Endothelial cell of hepatic sinusoid (primary cell): ENCODE data around the gene DIP2B.
"Not testable (repeated sequence)": the region's sequence is repeated elsewhere in the genome, so short reads cannot be mapped to it uniquely, and the experiment has no call there.

Source experiments
- in situ Hi-C: cut with HindIII; loops from 2 replicates; pipeline ENCODE4 v1.10.0; 2017; ENCODE audit warnings: low sequenced_read_pairs

The DIP2B gene

GRCh38 chr12:50520416-50521207, 15.8 kb downstream of the DIP2B start:
- in situ Hi-C loops = no loop called here

DNA sequence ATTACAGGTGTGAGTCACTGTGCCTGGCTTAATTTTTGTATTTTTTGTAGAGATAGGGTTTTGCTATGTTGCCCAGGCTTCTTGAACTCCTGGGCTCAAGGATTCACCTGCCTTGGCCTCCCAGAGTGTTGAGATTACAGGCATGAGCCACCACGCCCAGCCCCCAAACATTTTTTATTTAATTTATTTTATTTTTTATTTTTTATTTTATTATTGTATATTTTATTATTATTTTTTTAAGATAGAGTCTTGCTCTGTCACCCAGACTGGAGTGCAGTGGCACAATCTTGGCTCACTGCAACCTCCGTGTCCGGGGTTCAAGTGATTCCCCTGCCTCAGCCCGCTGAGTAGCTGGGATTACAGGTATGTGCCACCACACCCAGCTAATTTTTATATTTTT, 17.0 kb downstream of the DIP2B start:
- in situ Hi-C loops = not testable (repeated sequence)

- in situ Hi-C loops = no loop called here
Observed at GRCh38 chr12:50523772-50524171, 19.0 kb downstream of the DIP2B start.

- in situ Hi-C loops = no loop called here
Observed at GRCh38 chr12:50524621-50525020, 19.8 kb downstream of the DIP2B start.

DNA sequence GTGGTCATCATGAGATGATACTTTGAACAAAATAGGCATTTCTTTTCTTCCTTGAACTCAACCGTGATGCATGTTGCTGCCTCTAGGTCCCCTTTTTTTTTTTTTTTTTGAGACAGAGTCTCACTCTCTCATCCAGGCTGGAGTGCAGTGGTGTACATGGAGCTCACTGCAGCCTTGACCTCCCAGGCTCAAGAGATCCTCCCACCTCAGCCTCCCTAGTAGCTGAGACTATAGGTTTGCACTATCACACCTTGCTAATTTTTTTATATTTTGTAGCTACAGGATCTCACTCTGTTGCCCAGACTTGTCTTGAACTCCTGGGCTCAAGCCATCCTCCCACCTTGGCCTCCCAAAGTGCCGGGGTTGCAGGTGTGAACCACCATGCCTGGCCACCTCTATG, 20.6 kb downstream of the DIP2B start:
- in situ Hi-C loops = no loop called here

DNA sequence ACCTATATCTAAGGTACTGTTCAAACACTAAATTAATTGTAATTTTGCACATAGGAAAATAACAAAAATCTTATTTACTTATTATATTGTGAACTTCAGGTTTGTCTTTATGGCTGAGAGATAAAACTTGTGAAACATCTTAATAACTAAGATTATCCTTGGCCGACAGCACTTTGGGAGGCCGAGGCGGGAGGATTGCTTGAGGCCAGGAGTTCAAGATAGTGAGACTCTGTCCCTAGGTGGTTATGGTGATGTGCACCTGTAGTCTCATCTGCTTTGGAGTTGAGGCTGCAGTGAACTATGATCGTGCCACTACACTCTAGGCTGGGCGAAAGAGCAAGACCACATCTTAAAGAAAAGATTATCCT, 22.6 kb downstream of the DIP2B start:
- in situ Hi-C loops = no loop called here

DNA sequence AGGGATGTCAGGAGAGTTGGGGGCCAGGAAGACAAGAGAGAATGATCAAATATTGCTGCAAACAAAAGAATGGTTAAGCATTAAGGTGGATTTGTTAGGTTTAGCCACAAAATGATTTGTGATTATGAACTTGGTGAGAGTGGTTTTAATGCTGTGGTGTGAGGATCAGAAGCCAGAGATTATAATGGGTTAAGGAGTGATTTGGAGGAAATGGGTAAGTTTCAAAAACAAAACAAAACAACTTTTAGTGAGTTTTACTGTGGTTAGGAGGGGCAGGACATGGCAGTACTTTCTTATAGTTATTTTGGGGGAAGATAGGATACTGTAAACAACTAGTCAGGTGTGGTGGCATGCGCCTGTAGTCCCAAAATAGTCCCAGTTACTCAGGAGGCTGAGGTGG, 24.0 kb downstream of the DIP2B start:
- in situ Hi-C loops = no loop called here

DNA sequence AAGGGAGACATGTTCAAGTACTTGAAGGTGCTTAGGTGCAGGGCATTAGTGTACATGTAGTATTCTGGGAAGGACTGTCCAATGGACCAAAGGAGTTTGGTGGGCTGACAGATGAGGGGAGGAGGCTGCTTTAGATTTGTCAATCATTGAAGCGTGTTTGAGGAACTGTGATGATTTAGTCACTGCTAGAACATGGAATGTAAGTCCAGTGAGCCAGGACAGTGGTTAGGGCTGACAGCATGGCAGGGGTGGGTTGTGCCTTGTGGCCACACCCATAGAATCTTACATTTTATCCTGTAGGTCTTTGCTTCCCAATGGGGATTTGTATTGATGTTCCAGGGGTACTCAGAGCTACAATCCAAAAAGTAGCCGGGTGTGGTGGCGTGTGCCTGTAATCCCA, 24.6 kb downstream of the DIP2B start:
- in situ Hi-C loops = no loop called here

DNA sequence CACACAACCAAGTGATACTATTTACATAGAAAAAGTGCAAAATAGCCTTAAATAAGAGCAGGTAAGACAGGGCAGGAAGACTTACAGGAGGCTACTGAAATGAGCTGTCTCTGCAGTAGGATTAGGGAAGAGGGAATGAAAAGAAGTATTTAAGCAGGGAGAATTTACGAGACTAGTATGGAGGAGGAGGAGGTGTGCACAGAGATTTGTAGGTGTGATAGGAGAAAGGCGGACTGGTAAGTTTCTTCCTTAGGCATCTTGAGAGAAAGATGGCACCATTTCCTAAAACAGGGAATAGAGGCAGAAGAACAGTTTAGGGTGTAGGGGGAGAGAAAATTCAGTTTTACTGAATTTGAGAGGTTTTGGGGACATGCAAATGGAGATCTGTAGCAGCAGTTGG, 25.7 kb downstream of the DIP2B start:
- in situ Hi-C loops = no loop called here

GRCh38 chr12:50533203-50533584, 28.4 kb downstream of the DIP2B start:
- in situ Hi-C loops = no loop called here

DNA sequence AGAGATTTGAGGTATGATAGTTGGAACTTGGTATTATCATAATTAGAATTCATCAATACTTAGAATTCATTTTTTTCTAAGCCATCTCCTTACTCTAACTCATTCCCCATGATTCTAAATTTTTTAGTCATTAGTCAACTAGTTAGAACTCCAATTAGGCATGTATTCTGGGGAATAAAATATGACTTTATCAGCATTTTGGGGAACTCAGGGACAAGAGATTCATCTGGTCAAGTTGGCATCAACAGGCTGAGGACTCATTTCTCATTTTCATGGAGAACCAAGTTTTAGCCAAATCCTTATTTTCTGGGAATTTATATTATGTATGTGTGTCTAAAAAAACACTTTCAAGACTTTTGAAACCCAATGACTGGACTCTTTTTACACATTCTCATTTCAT, 29.2 kb downstream of the DIP2B start:
- in situ Hi-C loops = no loop called here

GRCh38 chr12:50536831-50537537, 32.2 kb downstream of the DIP2B start:
- in situ Hi-C loops = no loop called here

- in situ Hi-C loops = no loop called here
Observed at GRCh38 chr12:50537538-50537919, 32.7 kb downstream of the DIP2B start.

DNA sequence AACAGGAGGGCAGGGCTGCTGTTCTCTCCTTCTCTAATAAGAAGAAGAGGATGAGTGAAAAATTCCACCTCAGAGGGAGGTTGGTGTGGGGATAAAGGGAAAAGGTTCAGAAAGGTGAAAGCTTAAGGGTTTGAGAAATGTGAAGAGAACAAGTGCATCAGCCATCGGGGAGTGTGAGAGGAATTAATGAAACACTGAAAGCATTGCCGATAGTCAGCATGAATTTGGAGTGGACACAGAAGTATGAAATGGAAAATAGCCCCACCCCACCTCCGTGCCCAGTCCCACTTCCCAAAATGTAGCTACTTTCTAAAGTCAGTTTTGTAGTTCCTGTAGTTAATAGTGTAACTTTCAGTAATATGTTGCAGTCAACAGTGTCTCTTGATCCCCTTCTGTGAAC, 33.4 kb downstream of the DIP2B start:
- in situ Hi-C loops = no loop called here

GRCh38 chr12:50541139-50541538, 36.4 kb downstream of the DIP2B start:
- in situ Hi-C loops = no loop called here

DNA sequence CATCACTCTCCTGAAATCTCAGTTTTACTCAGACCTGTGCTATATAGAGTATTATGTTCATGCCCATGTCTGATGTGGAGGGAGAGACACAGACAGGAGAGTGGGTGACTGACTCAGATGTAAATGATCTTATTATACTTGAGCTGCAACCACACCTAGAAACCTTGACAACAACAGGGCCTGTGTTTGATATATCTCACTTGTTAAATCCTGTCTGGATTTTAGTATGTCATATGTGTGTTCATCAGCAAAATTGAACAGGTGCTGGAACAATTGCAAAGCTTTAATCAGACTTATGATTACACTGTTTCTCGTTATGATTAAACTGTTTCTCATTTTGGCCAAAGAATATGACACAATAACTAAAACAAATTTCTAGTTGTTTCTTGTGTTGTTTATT, 37.7 kb downstream of the DIP2B start:
- in situ Hi-C loops = no loop called here

GRCh38 chr12:50543188-50543587, 38.4 kb downstream of the DIP2B start:
- in situ Hi-C loops = not testable (repeated sequence)

DNA sequence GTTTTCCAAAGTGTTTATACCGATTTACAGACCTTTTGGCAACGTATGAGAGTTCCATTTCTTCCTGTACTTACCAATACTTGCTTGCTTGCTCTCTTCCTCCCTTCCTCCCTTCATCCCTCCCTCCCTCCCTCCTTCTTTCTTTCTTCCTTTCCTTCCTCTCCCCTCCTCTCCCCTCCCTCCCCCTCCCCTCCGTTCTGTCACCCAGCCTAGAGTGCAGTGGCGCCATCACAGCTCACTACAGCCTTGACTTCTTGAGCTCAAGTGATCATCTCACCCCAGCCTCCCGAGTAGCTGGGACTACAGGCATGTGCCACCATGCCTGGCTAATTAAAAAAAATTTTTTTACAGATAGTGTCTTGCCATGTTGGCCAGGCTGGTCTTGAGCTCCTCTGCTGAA, 40.4 kb downstream of the DIP2B start:
- in situ Hi-C loops = no loop called here

DNA sequence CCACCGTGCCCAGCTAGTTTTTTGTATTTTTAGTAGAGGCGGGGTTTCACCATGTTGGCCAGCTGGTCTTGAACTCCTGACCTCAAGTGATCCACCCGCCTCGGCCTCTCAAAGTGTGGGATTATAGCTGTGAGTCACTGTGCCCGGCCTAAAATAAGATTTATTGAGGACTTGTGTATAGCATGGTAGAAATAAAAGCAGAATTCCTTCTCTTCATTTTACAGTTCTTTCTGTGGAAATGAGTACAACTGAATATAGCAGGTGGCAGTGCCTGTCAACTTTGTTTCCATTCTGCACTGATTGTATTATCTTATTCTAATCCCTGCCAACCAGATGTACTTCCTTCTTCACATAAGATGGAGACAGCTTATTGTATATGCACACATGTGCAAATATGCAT, 41.0 kb downstream of the DIP2B start:
- in situ Hi-C loops = no loop called here

DNA sequence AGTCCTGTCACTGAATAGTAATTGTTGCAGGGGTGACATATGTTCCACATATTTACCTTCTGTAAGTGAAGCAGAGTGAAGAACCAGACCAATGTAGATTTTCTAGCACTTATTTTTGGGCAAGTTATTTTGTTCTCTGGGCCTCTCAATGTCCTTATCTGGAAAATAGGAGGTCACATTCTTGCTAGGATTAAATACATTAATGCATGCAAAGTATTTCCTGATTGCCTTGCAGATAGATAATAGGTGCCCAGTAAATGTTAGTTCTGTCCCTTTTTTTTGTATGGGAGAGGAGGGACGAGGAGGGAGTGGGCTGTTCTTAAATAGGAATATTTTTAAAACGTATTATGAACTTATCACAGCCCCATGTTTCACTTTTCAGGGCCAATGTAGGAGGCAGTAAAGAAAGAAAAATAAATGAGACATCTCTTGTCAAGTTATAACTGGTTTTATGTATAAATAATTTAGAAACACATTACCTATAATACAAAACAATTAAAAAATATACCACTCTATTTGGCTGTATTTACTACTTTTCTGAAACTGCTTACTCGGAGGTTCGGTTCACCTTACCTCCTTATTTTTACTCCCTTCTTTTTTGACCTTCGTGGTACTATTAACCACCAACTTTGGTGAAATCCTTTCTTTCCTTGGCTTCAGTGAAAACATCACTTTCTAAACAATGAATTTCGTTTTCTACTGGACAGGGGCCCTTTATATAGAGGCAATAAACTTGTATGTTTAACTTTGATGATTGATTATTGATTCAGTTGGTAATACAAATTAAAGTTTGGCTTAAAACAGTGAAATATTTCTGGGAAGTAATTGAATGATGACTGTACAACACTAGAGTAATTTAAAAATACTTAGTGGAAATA, 41.9 kb downstream of the DIP2B start:
- in situ Hi-C loops = no loop called here

- in situ Hi-C loops = no loop called here
Observed at GRCh38 chr12:50547742-50548141, 43.0 kb downstream of the DIP2B start.

DNA sequence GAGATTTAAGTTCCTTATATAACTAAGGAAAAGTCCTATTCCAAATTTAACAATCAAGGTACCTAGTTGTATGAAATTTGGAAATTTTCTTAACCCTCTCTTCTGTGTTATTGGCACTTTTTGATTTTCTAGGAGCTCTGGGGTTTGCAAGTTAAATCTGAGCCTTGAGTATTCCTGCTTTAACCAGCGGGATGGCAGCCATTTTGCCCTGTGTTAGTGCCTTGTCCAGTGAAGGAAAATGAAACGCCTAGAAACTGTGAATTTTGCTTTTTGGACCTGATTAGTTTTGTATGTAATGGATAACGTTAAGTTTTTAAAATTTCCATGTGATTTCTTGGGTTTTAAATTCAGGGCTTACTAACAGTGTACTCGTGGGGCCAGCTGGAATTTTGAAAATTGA, 45.1 kb downstream of the DIP2B start:
- in situ Hi-C loops = loop anchor here (5.0 kb wide), 2 partner anchors 37 to 72 kb away; no protein-coding TSS in a partner anchor
